HG03103 (cell line): ENCODE data around the gene POLN.

Experiments used
- ATAC-seq: cut with Tn5 transposase; IDR thresholded peaks from one replicate; pipeline ENCODE4 v1.9.1; 2021; ENCODE audit warnings: low read depth; ENCODE audit not compliant: unreplicated experiment

POLN gene

DNA sequence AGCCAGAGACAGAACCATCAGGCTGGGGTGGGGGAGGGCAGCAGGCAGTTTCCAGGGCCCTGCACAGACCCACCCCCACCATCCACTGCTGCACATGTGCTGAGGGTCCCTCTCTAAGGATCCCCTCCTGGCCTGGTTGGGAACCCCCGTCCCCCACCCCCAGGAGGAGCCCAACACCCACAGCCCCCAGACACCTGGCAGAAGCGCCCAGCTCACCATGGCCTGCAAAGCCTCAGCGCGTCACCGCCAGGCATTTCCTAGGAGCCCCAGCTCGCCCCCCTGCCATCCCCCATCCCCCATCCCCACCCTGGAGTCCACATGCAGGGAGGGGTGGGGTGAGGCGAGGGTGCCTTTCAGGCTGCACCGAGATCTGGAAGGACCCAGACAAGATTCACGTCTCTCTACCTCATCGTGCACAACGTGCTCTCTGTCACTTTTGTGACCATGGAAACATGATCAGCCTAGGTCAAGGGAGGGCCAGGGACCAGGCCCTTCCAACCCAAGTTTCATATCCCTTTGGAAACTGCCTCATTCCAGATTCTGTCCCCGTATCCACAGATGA lies 10.7 kb upstream of the POLN start:
- no peak for ATAC-seq

- no peak for ATAC-seq
Measured at GRCh38 chr4:2251795-2252529, 10.0 kb upstream of the POLN start.

DNA sequence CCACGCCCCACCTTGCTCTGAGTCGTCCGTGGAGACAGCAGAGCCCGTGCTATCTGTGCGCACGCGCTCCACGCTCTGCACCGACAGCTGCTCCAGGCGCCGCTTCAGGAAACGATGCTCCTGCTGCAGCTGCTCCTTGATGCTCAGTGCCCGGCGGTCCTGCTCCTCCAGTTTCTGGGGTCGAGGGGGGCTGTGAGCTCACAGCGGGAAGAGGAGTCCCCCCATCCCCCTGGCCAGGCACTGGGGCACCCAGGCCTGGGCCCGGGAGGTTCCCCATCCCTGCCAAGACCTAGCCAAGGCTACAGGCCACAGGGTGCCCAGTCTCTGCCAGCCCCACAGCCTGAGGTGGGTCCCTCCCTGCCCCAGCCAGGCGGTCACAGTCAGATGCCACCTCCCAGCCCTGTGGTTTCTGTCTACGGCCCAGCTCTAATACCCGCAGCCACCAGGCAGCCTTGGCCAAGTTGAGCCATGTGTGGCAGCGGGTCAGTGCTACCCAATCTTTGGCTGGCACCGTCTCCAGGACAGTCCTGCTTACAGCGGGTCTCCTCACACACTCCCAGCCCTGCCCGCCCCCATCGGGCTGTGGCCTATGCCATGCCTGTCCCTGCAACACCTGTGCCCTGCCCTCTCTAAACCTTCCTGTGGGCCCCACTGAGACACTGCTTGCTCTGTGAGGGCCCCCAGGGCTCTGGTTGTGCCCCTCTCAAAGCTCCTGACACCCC lies 9.3 kb upstream of the POLN start:
- ATAC-seq, result no peak

DNA sequence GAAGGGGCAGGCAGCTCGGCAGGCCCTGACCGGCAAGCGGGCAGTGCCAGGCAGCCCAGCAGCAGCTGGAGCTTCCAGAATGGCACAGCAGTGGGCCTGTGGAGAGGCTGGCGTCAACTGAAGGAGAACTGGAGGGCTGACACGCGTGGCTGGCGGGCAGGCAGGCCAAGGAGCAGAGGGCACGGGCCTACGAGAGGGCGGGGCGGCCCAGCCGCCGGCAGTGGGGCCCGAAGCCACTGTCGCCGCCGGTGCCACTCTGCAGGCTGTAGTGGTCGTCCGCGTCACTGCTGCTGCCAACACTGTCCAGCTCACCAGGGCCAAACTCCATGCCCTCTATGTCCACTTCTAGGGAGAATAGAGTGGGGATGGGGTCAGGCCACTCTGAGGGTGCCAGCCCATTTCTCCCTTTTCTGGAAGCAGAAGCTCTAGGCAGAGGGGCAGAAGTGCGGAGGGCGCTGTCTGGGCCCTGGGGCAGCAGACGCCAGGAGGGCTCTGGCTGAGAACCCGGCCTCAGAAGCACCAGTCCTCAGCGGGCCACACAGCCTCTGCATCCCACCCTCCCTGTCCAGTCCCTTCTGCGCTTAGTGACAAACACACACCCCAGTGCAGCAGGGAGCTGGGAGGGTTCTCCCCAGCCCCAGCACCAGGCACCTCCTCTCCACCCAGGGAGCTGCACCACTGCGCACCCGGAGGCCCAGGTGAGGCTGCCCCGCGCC lies 8.6 kb upstream of the POLN start:
- ATAC-seq, result no peak

GRCh38 chr4:2249526-2250356 lies 7.8 kb upstream of the POLN start:
- no peak for ATAC-seq

- ATAC-seq, result no peak
Measured at GRCh38 chr4:2248821-2249261, 6.9 kb upstream of the POLN start.

DNA sequence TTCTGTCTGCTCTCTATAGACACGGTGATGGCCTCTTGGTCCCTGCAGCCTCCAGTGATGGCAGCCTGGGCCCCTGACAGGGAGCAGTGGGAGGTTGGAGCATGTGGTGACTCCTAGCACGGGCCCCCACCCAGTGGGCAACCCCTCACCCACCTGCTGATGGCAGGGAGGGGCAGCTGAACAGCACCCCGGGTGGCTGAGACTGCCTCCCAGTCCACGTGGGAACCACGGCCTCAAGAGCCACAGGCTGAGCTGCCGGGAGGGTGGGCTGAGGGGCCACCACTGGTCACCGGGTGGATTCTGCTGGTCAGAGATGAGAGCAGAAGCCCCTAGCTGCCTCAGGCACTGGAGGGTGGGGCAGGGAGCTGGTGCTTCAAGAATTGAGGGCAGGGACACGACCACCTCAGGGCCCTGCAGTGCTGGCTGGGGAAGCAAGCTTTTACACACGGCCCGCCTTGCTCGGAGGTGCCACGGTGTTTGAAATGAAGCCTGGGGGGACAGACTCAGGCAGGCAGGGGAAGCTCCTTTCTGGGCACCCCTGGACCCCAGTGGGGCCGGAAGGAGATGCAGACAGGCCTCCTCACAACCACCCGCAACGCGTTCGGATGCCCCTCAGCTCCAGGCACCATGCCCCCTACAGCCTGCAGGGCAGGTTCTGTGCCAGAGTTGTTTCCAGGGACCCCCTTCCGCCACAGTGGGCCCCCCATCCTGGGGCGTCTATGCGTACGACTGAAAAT lies 6.3 kb upstream of the POLN start:
- ATAC-seq, result no peak

DNA sequence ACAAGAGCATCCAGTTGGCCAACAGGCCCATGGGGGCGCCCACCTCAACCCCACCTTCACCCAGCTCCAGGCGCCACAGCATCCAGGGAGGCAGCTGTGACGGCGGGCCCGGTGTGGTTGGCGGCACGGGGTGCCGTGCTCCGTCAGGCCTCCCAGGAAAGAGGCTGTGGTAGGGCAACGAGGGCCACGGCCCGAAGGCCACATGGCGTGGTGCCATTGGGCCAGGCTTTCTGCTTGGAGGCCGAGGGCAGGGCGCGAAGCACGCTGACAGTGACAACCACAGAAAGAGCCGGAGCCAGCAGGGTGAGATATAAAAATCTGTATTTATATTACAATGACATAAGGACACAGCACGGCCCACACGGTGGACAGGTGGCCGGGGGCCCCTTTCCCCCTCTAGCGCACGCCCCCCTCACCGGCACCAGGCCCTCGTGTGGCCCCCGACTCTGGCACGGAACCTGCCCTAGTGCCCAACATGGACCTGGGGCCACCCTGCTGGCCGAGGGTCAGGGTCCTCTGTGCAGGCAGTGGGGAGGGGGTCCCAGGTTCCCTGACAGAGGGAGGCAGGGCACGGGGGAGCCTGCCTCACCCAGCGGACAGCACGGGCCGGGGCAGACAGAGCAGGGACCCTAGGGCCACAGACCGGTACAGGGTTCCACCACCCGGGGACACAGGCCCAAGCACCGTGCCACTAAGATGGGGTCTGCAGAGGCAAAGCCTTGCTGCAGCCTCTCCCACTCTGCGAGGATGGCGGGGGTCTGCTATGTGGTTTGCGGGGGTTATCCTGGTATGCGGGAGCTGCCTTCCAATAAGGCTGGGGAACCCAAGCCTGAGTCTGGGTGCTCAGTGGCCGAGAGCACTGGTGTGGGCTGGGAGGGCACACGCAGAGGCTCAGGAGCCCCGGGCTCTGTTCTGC lies 5.5 kb upstream of the POLN start:
- no peak for ATAC-seq

DNA sequence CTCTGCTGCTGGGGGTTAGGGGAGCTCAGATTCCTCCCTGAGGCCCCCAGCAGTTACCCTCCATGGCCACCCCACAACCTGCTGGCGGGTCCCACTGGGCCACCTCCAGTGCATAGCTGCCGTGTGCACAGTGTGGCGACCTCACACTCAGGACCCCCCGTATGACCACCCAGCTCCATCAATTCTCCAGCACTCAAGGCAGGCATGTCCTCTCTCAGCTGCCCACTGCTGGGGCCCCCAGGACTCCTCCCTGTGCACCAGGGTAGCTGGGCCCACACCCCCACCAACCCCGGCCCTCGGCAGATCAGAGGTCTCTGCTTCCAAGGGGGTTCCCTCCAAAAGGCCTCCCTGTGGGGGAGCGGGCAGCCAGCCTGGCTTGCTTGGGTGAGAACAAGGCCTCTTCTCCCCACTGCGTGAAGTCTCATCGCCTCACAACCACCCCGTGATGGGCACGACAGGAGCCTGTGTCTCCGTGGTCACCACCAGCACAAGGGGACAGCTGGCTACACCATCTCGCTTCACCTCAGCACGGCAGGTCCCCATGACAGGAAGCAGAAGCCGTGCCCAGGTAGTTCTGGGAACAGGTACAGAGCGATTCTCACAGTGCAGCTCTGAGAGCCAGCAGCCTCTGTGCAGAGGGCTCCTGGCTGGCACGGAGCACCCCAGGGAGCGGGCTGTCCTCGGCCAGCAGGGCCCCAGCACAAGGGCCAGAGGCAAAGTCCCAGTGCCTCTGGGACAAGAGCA lies 4.6 kb upstream of the POLN start:
- ATAC-seq, result no peak

DNA sequence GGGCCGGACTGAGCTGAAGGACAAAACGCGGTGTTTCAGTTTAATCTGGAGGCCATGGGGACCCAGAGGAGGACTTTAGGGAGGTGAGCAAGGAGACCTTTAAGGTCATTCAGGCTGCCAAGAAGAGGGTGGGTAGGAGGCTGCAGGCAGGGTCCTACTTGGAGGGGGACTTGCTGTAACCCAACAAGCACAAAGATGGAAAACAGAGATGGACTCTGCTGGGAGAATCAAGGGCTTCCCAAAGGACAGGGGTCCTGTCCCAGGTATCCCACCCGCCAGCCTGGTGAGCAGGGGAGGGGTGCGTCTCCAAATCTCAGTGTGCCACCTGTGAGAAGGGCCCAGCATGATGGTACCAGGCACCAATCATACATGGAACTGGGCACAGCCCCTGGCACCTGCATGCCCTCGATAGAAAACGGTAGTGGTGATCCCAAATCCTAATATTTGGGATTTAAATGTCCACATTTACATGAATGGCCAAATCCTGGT lies 3.9 kb upstream of the POLN start:
- ATAC-seq, result no peak

GRCh38 chr4:2245057-2245786 lies 3.3 kb upstream of the POLN start:
- no peak for ATAC-seq

- no peak for ATAC-seq
Measured at GRCh38 chr4:2243681-2244380, 1.9 kb upstream of the POLN start.

DNA sequence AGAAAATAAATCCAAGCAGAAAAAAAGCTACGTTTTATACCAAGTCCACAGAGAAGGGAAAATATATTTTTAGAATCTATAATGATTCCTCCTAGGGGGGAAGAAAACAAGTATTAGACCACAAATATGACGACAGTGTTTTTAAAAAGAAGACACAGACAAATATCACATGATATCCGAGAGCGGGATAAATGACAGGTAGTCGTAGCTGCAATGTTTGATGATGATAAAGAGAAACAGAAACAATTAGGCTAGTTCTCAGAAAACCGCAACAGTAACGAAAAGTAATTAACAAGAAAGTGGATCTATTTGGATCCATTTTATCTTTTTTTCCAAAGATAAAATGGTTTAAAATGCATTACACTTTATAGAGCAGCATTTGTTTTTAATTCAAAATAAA lies 918 bp downstream of the POLN start:
- ATAC-seq, result no peak

DNA sequence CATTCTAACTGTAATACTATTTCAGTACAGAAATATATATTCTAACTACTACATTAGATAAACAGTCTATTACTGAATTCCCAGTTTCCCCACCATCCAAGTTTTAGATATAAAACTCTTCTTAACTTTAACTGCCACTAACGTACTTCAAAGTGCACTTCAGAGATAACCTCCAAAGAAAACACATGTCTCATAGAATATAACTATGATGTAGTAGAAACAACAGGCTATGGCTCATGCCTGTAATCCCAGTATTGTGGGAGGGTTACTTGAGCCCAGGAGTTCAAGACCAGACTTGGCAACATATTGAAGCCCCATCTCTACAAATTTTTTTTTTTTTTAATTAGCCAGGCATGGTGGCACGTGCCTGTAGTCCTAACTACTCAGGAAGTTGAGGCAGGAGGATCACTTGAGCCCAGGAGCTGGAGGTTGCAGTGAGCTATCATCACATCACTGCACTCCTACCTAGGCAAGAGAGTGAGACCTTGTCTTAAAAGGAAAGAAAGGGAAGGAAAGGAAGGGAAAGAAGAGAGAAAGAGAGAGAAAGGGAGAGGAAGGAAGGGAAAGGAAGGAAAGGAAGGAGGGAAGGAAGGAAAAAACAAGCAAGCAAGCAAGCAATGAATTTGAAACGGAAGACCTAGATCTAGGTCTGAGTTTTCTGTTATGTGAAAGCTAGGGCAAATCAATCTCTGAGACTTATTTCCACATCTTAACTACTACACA lies 4.8 kb downstream of the POLN start:
- ATAC-seq, result no peak

GRCh38 chr4:2231082-2231481 lies 10.8 kb downstream of the POLN start:
- no peak for ATAC-seq

DNA sequence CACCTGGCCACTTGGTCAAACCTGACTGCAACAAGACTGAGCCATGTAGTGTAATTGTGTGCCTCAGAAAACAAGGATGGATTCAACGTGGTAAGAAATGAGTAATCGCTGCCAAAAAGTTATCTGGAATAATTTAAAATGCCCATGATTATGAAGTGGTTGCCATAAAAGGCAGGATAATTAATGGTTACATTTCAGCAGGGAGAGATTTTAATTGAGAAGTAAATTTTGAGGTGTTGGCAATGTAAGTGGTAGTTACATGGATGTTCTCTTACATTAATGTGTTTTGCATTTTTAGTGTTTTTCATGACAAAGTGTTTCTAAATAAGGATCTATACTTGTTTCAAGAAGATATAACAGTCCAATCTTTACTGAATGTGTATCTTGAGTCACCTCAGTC lies 15.7 kb downstream of the POLN start:
- ATAC-seq, result no peak
